ENCODE data around the gene MUC3A.
A peak's percentile ranks its signal among the peaks of the same experiment; 100 is the strongest.

MUC3A gene

GRCh38 chr7:101009629-101010028 lies 60.3 kb downstream of the MUC3A start:
- TF ChIP-seq CTCF (IDR thresholded peaks at IDR 0.05; ENCODE audit: low read depth, low read length), result no peak

GRCh38 chr7:101012931-101013330 lies 63.6 kb downstream of the MUC3A start:
- no peak for TF ChIP-seq CTCF (IDR thresholded peaks at IDR 0.05; ENCODE audit: low read depth, low read length)
- no peak for DNase-seq (ENCODE audit: extremely low read depth, low read depth)

More at GRCh38 chr7:101009629-101010028, 60.3 kb downstream of the MUC3A start:
- no peak for DNase-seq (ENCODE audit: extremely low read depth, low read depth)

DNA sequence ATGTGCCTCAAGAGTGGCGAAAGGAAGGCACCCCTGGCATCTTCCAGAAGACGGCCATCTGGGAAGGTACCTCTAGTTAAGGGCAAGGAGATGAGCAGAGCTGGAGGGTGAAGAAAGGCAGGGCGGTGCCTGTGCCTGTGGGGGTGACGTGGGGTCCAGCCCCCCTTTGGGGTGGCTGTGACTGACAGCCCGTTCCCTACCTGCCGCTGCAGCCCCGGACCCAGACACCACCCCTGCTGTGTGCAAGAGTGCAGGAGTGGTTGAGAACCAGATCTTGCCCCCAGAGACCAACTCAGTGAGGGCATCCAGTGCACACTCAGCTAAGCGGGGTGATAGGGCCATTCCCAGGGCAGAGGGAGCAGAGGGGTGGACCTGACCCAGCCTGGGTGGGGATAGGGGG lies 66.3 kb downstream of the MUC3A start:
- no peak for TF ChIP-seq CTCF (IDR thresholded peaks at IDR 0.05; ENCODE audit: low read depth, low read length)
- DNase-seq (ENCODE audit: extremely low read depth, low read depth), result no peak

DNA sequence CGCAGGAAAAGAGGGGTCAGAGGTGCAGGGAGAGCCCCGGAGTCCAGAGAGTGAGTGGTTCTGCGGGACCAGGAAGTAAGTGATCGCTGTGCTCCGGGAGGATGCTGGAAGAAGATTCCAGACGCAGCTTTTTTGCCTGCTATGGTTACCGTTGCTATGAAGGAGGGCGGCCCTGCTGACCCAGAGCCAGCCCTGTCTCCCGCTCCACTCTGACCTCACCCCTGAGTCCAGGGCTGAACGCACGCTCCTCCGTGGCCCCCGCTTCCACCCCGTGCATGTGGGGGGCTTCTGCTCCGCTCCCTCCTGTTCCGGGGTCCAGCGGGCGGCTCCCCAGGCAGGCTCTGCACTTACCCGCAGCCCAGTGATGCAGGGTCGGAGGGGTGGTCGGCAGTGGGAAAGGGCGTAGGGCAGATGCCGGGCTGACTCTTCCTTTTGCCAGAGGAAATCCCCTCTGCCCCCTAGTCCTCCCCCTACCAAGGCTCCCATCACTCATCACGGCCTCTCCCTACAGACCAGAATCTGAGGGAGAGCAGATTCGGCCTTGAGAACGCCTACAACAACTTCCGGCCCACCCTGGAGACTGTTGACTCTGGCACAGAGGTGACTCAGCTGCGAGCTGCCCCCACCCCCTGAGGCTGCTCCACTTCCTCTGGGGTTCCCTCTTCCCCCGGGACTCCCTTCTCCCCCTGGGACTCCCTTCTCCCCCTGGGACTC lies 67.9 kb downstream of the MUC3A start:
- TF ChIP-seq CTCF (IDR thresholded peaks at IDR 0.05; ENCODE audit: low read depth, low read length), result no peak
- peak; percentile 63 for DNase-seq (ENCODE audit: extremely low read depth, low read depth)
